NT2/D1 (cell line): Measurements from ENCODE around the gene FAHD1.

Source experiments
- SUZ12 ChIP-seq: IDR thresholded peaks from 2 replicates; pipeline ENCODE4 v1.6.1; 2011; ENCODE audit not compliant: insufficient read length, insufficient read depth; ENCODE audit errors: extremely low read depth
- YY1 ChIP-seq: IDR thresholded peaks from 2 replicates; pipeline ENCODE4 v1.6.1; 2011; ENCODE audit not compliant: insufficient read length, insufficient read depth
- ZNF274 ChIP-seq: IDR thresholded peaks from 2 replicates; pipeline ENCODE4 v1.6.1; 2011; ENCODE audit warnings: mild to moderate bottlenecking, low read depth, low read length

DNA sequence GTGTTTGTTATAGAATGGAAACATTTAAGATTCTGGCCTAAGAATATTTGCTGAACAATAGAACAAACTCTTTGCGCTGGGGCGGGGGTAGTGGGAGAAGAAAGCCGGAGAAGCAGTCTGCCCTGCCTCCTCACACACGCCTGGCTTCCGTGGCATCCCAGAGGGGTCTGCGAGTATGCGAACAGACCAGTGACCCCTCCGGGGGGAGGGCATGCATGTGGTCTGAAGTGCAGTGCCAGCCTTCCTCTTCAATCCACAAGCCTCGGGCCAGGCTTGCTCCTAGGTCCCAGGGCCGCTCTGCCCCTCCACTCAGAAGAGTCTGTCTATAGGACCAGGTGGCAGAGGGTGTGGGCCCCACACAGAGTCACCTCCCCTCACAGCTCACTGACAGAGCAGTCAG lies 19.4 kb upstream of the FAHD1 start:
- TF ChIP-seq ZNF274 = no peak
- TF ChIP-seq YY1 = no peak
- TF ChIP-seq SUZ12 = no peak
